Stimulated activated naive CD4-positive, alpha-beta T cell treated with Interleukin-2 at 50 U/mL for 16 hours (primary cell): ENCODE measurements around the gene NFXL1.
"Not testable (repeated sequence)": the region's sequence is repeated elsewhere in the genome, so short reads cannot be mapped to it uniquely, and the experiment has no call there.

Experiments
- DNase-seq: peaks from one replicate; lab custom pipeline; 2025; lab: John Stamatoyannopoulos, UW

NFXL1 gene

DNA sequence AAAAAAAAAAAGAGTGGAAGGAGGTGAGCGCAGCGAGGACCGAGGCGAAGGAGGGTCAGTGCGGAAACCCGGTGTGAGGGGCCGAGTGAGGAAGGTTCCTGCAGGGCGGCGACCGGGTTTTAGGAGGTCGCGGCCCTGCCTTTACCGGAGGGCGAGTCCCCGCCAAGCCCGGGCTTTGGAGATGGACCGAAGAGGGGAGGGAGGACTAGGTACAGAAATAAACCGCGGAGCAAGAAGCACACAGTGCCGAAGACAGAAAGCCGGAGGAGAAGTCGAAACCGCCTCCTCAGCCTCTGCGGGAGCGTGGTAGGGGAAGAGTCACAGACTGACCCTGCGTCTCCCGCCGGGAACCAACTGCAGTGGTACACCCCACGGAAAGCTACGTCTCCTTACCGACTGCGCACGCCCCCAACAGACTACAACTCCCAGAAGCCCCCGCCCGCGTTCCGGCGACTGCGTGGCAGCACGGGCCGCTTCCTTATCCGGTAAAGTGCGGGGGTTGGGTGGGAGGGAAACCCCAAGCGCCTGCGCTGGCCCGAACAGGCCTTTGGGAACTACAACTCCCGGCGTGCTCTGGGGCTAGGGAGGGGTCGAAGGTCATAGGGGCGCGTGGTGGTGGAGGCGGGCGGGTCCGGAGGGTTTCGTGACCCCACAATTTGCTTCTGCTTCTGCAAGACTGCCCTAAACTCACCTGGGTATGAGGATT lies at the start of gene NFXL1:
Gene NFXL1 (minus strand): TSS at position 364 of the 706 bp plus-strand sequence. CDS start 380 bp downstream, outside the sequence.
- DNase-seq, result peak; percentile 98

DNA sequence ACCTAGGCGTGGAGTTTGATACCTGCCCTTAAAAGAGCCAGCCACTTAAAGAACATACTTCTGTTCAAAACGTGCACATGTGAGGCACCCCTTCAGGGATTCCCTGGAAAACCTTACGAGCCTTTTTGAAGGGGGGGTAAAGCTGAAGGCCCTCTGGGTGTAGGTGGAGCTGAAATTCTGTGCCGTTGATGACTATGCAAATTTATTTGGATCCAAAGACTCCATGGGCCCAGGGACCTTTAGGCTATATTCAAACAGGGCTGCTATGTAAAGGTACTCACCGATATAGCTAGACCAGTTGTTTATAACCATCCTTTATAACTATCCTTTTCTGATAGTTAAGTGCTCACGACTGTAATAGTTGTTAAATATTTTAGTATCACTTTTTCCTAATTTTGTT lies 40.3 kb upstream of the NFXL1 start:
- no peak for DNase-seq

DNA sequence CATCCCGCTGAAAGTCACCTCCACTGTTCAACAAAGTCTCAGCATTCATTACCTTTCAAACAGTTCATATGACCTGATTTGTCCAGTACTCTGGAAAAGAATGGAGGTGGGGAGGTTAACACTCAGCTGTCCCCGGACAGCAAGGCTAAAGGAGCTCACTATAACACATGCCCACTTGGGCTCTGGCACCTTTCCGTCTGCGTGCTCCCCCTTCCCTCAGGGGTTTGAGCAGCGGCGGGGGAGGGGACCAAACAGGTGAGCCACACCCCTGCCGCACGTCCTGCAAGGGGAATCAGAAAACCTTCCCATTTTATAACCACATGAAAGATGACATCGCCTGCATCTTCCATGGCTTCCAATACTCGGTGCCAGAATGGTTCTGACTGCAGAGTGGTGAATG lies 39.9 kb upstream of the NFXL1 start:
- no peak for DNase-seq

GRCh38 chr4:47945930-47946726 lies 31.7 kb upstream of the NFXL1 start:
- DNase-seq, result no peak

GRCh38 chr4:47942081-47942819 lies 27.9 kb upstream of the NFXL1 start:
- DNase-seq, result no peak

DNA sequence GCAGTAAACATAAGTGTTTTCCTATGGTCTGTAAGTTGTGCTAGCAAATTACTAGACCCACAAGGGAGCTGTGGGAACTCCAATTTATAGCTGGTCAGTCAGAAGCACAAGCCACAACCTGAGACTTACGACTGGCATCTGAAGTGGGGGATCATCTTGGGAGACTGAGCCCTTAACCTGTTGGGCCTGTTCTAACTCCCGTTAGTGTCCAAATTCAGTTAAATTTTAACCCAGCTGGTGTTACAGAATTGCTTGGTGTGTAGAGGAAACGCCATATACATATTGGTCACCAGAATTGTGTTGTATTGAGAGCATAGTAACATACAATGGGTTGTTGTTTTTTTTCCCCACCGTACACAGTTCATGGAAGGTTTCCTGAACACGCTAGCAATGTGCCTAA lies 25.1 kb upstream of the NFXL1 start:
- no peak for DNase-seq

DNA sequence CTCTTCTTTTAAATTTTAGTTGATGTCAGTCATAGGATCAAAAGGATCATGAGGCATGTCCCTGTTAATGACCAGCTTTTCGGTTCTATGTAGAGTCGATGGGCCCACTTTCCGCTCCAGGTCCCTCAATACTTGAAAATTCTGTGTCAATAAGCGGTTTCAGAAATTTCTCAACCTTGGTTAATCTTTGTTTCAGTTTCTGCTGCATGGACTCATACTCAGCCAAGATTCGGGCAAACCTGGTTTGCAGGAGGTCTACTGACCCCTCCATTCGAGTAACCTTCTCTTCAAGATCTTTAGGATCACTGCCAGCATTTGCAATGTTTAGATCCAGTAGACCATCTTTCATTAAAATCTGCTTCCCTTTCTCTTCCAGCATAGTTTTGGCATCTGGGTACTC lies 22.0 kb upstream of the NFXL1 start:
- no peak for DNase-seq

DNA sequence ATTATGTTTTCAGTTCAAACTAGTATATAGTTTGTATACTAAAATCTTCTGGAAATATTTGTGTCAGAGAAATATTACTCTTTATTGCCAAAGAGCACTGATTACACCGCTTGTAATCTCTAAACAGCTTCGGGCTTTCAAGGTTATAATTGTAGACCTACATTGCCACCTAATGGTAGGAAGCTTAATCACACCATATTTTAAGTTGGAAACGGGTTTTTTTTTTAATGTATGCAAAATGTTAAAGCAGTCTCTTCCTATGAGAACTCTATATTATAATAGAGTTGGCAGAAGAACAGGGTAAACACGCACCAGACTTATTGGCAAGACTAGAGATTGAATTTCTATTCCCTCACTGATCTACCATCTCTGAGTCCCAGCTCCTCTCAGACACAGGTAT lies 19.5 kb upstream of the NFXL1 start:
- no peak for DNase-seq

GRCh38 chr4:47930971-47931804 lies 16.8 kb upstream of the NFXL1 start:
- DNase-seq, result no peak

DNA sequence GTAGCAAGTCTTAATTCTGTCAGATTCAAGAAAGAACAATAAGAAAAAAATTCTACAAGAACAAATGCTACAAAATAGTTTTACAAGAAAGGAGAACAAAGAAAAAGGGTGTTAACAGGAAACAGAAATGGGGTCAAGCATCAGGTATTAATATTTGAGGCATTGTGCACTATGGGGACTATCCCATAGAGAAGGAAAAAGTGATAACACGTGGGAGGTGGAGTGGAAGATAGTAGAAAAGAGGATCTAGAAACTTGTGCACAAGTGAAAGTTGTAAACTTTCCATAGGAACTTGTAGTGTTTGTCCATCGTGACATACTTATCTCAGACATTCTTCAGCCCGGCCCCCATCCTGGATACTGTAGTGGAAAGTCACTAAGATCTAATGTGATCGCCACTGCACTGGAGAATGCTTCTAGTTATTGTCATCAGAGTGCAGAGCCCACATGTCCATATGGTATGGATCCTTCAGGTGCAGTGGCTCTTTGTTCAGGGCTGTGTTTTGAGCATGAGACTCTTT lies 15.4 kb upstream of the NFXL1 start:
- no peak for DNase-seq

DNA sequence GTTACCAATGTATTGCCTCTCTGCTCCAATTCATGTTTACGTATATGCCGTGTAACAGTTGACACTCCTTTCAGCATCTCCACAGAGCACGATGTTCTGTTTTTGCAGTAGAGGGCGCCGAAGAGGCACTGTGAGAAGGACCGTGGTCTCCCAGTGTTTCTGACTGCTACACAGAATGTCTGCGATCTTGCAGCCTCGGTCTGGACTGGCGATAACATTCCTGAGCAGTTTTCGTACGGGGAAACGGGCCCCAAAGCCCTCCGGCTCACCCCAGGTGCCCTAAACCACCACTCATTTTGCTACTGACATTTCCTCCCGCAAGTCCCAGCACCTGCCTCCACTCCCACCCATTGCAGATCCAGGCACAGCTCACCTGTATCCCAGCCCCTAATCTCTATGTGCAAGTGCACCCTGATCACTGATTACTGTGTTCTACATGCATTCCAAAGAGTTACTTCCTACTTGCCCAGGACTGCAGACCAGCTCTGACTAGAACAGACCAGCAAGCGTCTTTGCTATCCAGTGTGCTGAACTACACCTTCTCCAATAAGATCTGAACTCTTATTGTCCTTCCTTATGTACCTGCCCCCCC lies 12.4 kb upstream of the NFXL1 start:
- peak; percentile 33 for DNase-seq

GRCh38 chr4:47923261-47923608 lies 8.9 kb upstream of the NFXL1 start:
- not testable (repeated sequence) for DNase-seq

GRCh38 chr4:47922436-47923260 lies 8.3 kb upstream of the NFXL1 start:
- DNase-seq, result not testable (repeated sequence)

GRCh38 chr4:47917163-47917562 lies 2.8 kb upstream of the NFXL1 start:
- not testable (repeated sequence) for DNase-seq

- no peak for DNase-seq
Observed at GRCh38 chr4:47915378-47915777, 995 bp upstream of the NFXL1 start.

DNA sequence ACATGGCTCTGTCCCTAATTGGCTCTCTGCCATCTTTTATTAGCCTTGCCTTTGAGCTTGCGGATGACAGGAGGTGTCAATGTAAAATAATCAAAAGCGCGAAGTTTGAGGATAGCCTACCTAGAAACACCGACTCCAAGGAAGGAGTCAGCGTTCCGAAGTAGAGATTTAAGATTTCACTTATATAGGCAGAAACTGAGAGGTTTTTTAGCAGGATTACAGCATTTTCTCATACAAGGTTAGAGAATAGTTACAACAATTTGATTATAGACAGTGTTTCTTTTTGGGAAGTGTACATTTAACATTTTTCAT lies 499 bp upstream of the NFXL1 start:
- no peak for DNase-seq

- DNase-seq, result peak; percentile 19
Observed at GRCh38 chr4:47913861-47914219, 543 bp downstream of the NFXL1 start.

GRCh38 chr4:47913330-47913729 lies 1.1 kb downstream of the NFXL1 start:
- no peak for DNase-seq

GRCh38 chr4:47907089-47907646 lies 7.2 kb downstream of the NFXL1 start:
- no peak for DNase-seq

DNA sequence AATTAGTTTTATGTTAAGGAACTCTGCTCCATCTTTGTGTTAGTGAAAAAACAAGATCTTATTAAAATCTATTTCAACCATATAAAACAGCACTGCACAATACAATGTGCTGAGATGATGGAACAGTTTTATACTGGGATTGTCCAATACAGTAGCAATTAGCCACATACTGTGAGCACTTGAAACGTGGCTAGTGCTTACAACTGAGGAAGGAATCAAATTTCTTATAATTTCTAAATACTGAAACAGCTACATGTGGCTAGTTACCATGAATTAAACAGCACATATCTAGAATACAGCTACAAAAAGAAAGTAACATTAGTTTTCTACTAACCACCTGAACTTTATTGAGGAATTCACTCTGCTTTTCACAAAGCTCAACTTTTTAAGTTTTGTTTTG lies 14.7 kb downstream of the NFXL1 start:
- DNase-seq, result no peak
